Gastroesophageal sphincter (tissue), 4 donors: ENCODE results near the gene ZMYM3. TPM values are rescaled to one million over a fixed set of nuclear protein-coding genes. Genes with fewer than 3 reads are reported as not detected.

Source experiments
- ATAC-seq: fragments of 150-250 bp; one replicate; pipeline ENCODE4 v1.9.1; 2016; ENCODE audit warnings: mild to moderate bottlenecking, moderate library complexity
- H3K27ac ChIP-seq, 4 donors: fragments of 200-600 bp; sonication (generic) in 3 of 4; 1 replicate in 3 of 4; 2 replicates in 1 of 4; pipeline ENCODE4 v1.5.1; 2016 to 2019
- H3K27me3 ChIP-seq: fragments of 200-600 bp; sonication (generic); one replicate; pipeline ENCODE4 v1.5.1; 2019
- H3K36me3 ChIP-seq, 2 donors: fragments of 200-600 bp; sonication (generic); one replicate each; pipeline ENCODE4 v1.5.1; 2019; ENCODE audit warnings: control low read depth in 1 of 2
- H3K4me1 ChIP-seq, 3 donors: fragments of 200-600 bp; sonication (generic); 1 replicate in 2 of 3; 2 replicates in 1 of 3; pipeline ENCODE4 v1.5.1; 2016 to 2019; ENCODE audit warnings: control low read depth in 2 of 3
- H3K4me3 ChIP-seq, 2 donors: fragments of 200-600 bp; sonication (generic); one replicate each; pipeline ENCODE4 v1.5.1; 2019; ENCODE audit warnings: mild to moderate bottlenecking in 1 of 2, moderate library complexity in 1 of 2
- H3K9me3 ChIP-seq, 3 donors: fragments of 200-600 bp; sonication (generic); one replicate each; pipeline ENCODE4 v1.5.1; 2017 to 2019; ENCODE audit warnings: control low read depth in 2 of 3
- EP300 ChIP-seq: sonication (generic); formaldehyde crosslinking; IDR thresholded peaks from one replicate; pipeline ENCODE4 v1.6.1; 2017; ENCODE audit warnings: antibody characterized with exemption, mild to moderate bottlenecking
- POLR2A ChIP-seq, 2 donors: fragments of 450-650 bp; IDR thresholded peaks; one replicate each; pipeline ENCODE4 v1.6.1; 2017; ENCODE audit warnings: antibody characterized with exemption in 2 of 2, mild to moderate bottlenecking in 2 of 2, moderate library complexity in 1 of 2
- POLR2AphosphoS5 ChIP-seq: sonication (generic); formaldehyde crosslinking; IDR thresholded peaks from one replicate; pipeline ENCODE4 v1.6.1; 2017; ENCODE audit warnings: antibody characterized with exemption
- WGBS, 2 donors: methylation state at CpG; one replicate each; pipeline ENCODE4 v1.1.5; 2018; ENCODE audit warnings: low coverage in 1 of 2; 5-methylcytosine and 5-hydroxymethylcytosine counted together
- total RNA-seq, 4 donors: library from RNA; depleted of rRNA; stranded (reverse); fragments of >200 nt; gene quantifications; one replicate each; pipeline ENCODE4 v1.1.0, GENCODE V29; 2016
- TF ChIP-seq, protein P1 (sequence below), 4 experiments: fragments of 200-600 bp in 2 of 4; fragments of 450-650 bp in 2 of 4; sonication (generic) in 1 of 4; IDR thresholded peaks; one replicate each; pipeline ENCODE4 v1.5.1; 2017 to 2019; ENCODE audit warnings: antibody characterized with exemption in 4 of 4, mild to moderate bottlenecking in 2 of 4, moderate library complexity in 2 of 4

ZMYM3 gene
- total RNA-seq, 4 donors from 2014 or later: 9.7 to 18.5 (median 13.4) TPM

GRCh38 chrX:71251466-71251973, 2.4 kb downstream of the ZMYM3 start:
- Histone ChIP-seq H3K27me3 (no peaks in the 10 kb centered on the region), H3K27ac (no peak overlapping the region), H3K4me3 (no peak overlapping the region), H3K9me3 (no peaks in the 10 kb centered on the region), H3K4me1 (peaks cover 0 to 29% (median 5%) of the 10 kb centered on the region in 3 donors), H3K36me3 (peaks cover 0 to 43% of the 10 kb centered on the region in 2 donors)
- TF ChIP-seq EP300 (no peak), POLR2AphosphoS5 (no peak), POLR2A (IDR thresholded peaks at IDR 0.05) (no peak)
- TF ChIP-seq, protein P1, sequence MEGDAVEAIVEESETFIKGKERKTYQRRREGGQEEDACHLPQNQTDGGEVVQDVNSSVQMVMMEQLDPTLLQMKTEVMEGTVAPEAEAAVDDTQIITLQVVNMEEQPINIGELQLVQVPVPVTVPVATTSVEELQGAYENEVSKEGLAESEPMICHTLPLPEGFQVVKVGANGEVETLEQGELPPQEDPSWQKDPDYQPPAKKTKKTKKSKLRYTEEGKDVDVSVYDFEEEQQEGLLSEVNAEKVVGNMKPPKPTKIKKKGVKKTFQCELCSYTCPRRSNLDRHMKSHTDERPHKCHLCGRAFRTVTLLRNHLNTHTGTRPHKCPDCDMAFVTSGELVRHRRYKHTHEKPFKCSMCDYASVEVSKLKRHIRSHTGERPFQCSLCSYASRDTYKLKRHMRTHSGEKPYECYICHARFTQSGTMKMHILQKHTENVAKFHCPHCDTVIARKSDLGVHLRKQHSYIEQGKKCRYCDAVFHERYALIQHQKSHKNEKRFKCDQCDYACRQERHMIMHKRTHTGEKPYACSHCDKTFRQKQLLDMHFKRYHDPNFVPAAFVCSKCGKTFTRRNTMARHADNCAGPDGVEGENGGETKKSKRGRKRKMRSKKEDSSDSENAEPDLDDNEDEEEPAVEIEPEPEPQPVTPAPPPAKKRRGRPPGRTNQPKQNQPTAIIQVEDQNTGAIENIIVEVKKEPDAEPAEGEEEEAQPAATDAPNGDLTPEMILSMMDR (IDR thresholded peaks at IDR 0.05): no peak
- no peak for ATAC-seq
- WGBS, 2 donors: no CpG with 5 or more reads among the region's 8 CpGs

- TF ChIP-seq POLR2A (IDR thresholded peaks at IDR 0.05) (no peak), POLR2AphosphoS5 (no peak), EP300 (no peak)
- TF ChIP-seq, protein P1 (IDR thresholded peaks at IDR 0.05): no peak
- peaks cover 0 to 28% (median 5%) of the 10 kb centered on the region in 3 donors for H3K4me1 ChIP-seq
- H3K9me3 ChIP-seq: no peaks in the 10 kb centered on the region
- no peak for ATAC-seq
- no peaks in the 10 kb centered on the region for H3K27me3 ChIP-seq
- WGBS, 2 donors: 91% methylated on average over 4 to 5 of the region's 9 CpGs
- peaks cover 0 to 50% of the 10 kb centered on the region in 2 donors for H3K36me3 ChIP-seq
- no peak overlapping the region for H3K4me3 ChIP-seq
- no peak overlapping the region for H3K27ac ChIP-seq
Observed at GRCh38 chrX:71250841-71251240, 3.1 kb downstream of the ZMYM3 start.

DNA sequence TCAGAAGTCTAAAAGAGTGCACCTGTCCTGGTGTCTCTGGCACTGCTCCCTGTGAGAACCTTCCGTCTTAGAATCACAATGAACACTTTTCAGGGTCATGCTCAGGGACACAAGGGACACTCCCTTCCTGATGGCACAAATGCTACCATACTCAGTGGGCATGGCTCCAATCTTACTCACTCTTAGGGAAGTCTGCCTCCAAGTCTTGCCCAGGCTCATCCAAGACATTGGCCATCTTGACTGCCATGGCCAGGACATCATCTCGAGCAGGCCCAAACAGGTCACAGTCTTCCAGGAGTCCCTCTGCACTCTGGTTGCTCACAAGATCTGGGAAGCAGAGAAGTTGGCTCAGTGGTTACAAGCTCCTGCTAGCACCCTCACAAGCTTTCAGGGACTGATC, 8.8 kb downstream of the ZMYM3 start:
- H3K36me3 ChIP-seq: peaks cover 0 to 100% of the 10 kb centered on the region in 2 donors
- H3K4me1 ChIP-seq: no peaks in the 10 kb centered on the region
- H3K4me3 ChIP-seq: no peak overlapping the region
- no peak for TF ChIP-seq POLR2AphosphoS5
- TF ChIP-seq, protein P1 (IDR thresholded peaks at IDR 0.05): no peak
- TF ChIP-seq POLR2A (IDR thresholded peaks at IDR 0.05): no peak
- TF ChIP-seq EP300: no peak
- H3K9me3 ChIP-seq: no peaks in the 10 kb centered on the region
- H3K27me3 ChIP-seq: no peaks in the 10 kb centered on the region
- ATAC-seq: no peak
- WGBS, 2 donors: 50 to 88% methylated on average over 1 of the region's 2 CpGs
- no peak overlapping the region for H3K27ac ChIP-seq

DNA sequence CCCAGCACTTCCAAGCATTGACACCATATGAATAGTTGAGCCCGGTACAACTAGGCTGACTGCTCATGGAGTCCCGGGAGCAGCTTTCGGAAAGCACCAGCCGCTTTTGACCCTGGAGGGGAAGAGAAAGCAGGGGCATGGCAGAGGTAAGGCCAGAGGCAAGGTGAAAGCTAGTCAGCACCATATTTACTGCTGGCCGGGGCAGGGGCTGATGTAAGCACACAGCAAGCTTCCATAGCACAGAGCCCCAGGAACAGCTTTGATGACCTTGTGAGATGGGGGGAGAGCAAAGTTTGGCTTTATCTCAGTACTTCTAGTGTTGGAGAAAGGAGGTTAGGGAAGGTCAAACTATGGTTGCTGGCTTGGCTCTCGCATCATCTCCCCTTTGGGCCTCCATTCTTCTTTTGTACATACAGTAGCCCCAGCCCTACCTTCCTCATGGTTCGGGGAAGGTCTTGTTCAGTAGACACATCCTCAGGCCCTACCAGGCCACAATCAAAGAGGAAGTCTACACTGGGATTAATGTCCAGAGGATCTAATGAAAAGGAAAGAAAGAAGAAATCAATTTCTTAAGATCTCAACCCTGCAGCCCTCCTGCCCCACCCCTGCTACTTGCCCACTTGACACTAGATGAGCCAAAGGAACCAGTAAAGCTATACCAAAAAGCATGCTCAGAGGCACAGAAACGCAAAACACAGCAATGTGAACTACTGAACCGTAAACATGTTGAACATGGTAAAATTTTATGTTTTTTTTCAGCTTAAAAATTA, 9.4 kb downstream of the ZMYM3 start:
- ATAC-seq: no peak
- H3K36me3 ChIP-seq: peaks cover 0 to 95% of the 10 kb centered on the region in 2 donors

More for the DNA sequence above, 9.4 kb downstream of the ZMYM3 start:
- Histone ChIP-seq H3K27ac (no peak overlapping the region), H3K27me3 (no peaks in the 10 kb centered on the region), H3K4me1 (no peaks in the 10 kb centered on the region), H3K9me3 (no peaks in the 10 kb centered on the region), H3K4me3 (no peak overlapping the region)
- WGBS, 2 donors: 82 to 83% methylated on average over 2 to 6 of the region's 9 CpGs
- TF ChIP-seq, protein P1 (IDR thresholded peaks at IDR 0.05): no peak
- TF ChIP-seq POLR2A (IDR thresholded peaks at IDR 0.05) (no peak), POLR2AphosphoS5 (no peak), EP300 (no peak)
